BJ (cell line): Measurements from ENCODE around the gene TMEM205. TPM values are rescaled to one million over a fixed set of nuclear protein-coding genes. Genes with fewer than 3 reads are reported as not detected.

ENCODE experiments used
- CTCF ChIA-PET: fragments of 350-600 bp; formaldehyde crosslinking; extraction: SDS; loops from one replicate; lab custom pipeline; 2021; ENCODE audit warnings: antibody characterized with exemption, inconsistent platforms; lab: Yijun Ruan, JAX
- POLR2A ChIA-PET: fragments of 300-600 bp; sonication (Branson Sonifier 250); formaldehyde crosslinking; extraction: SDS; loops from one replicate; lab custom pipeline; 2021; ENCODE audit warnings: antibody characterized with exemption; lab: Charles Lee
- DNase-seq: peaks from one replicate; pipeline ENCODE4 v3.0.0-alpha.2; 2011; ENCODE audit warnings: low read depth
- H3K27me3 ChIP-seq: 2 replicates; pipeline ENCODE4 v1.6.0; 2011; ENCODE audit warnings: low read length; ENCODE audit not compliant: control insufficient read depth, insufficient read depth
- H3K36me3 ChIP-seq: 2 replicates; pipeline ENCODE4 v1.5.1; 2011; ENCODE audit warnings: low read length; ENCODE audit not compliant: control insufficient read depth, insufficient read depth
- H3K4me3 ChIP-seq: 2 replicates; pipeline ENCODE4 v1.5.1; 2011; ENCODE audit warnings: low read depth, mild to moderate bottlenecking, control low read depth, low read length
- CTCF ChIP-seq: IDR thresholded peaks from 2 replicates; pipeline ENCODE4 v1.5.1; 2011; ENCODE audit warnings: low read depth, mild to moderate bottlenecking, control low read depth, inconsistent platforms, low read length, moderate library complexity; ENCODE audit not compliant: insufficient read depth
- polyA plus RNA-seq: library from polyadenylated mRNA; depleted of rRNA; stranded (reverse); fragments of >200 nt; gene quantifications from 2 replicates; pipeline ENCODE4 v1.2.3, GENCODE V29; 2011

The TMEM205 gene
- polyA plus RNA-seq, 1 experiment: 107 TPM

GRCh38 chr19:11384778-11385129, 38.7 kb upstream of the TMEM205 start:
- no peak for TF ChIP-seq CTCF
- CTCF ChIA-PET: interaction anchor here (0.9 to 1.2 kb wide), 3 partner anchors 50 to 98 kb away, joined by 3 to 6 read pairs (median 3); partner anchors contain the start of genes ODAD3 and PRKCSH
- DNase-seq: no peak
- Histone ChIP-seq H3K36me3 (no peaks in the 10 kb centered on the region), H3K4me3 (no peak overlapping the region), H3K27me3 (no peaks in the 10 kb centered on the region)
- POLR2A ChIA-PET: no interaction called here

- H3K27me3 ChIP-seq: no peaks in the 10 kb centered on the region
- no peak for DNase-seq
- H3K36me3 ChIP-seq: no peaks in the 10 kb centered on the region
- ChIA-PET POLR2A (no interaction called here), CTCF (interaction anchor here (0.6 to 4.4 kb wide), 13 partner anchors 9 to 99 kb away, joined by 3 to 27 read pairs (median 6); partner anchors contain the start of genes ODAD3, PRKCSH, RGL3 and SWSAP1)
- H3K4me3 ChIP-seq: peak overlapping the region; percentile 14; the same call in 1 of the 2 replicates
- TF ChIP-seq CTCF: no peak
Measured at GRCh38 chr19:11383706-11384048, 37.6 kb upstream of the TMEM205 start.

- no peaks in the 10 kb centered on the region for H3K27me3 ChIP-seq
- CTCF ChIA-PET: interaction anchor here (0.6 to 4.4 kb wide), 18 partner anchors 8 to 201 kb away, joined by 3 to 27 read pairs (median 4); partner anchors contain the start of genes RGL3 and SWSAP1
- POLR2A ChIA-PET: no interaction called here
- no peak for DNase-seq
- peak; percentile 80 for TF ChIP-seq CTCF
- H3K4me3 ChIP-seq: no peak overlapping the region; the same call in 1 of the 2 replicates
- no peaks in the 10 kb centered on the region for H3K36me3 ChIP-seq
Measured at GRCh38 chr19:11382898-11383705, 37.0 kb upstream of the TMEM205 start.

GRCh38 chr19:11380653-11381537, 34.8 kb upstream of the TMEM205 start:
- ChIA-PET CTCF (interaction anchor here (0.6 to 4.4 kb wide), 29 partner anchors 10 to 1101 kb away, joined by 3 to 27 read pairs (median 4); partner anchors contain the start of genes CCDC159, ODAD3, PRKCSH and RAB3D), POLR2A (no interaction called here)
- no peaks in the 10 kb centered on the region for H3K36me3 ChIP-seq
- TF ChIP-seq CTCF: peak; percentile 83
- no peaks in the 10 kb centered on the region for H3K27me3 ChIP-seq
- DNase-seq: peak; percentile 66
- peak overlapping the region; percentile 75 for H3K4me3 ChIP-seq
